Progenitor cell of endocrine pancreas (in vitro differentiated cells): ENCODE data around the gene MAML2. TPM values are rescaled to one million over a fixed set of nuclear protein-coding genes. Genes with fewer than 3 reads are reported as not detected.

Source experiments
- DNase-seq: peaks from one replicate; pipeline ENCODE4 v3.0.0; 2021; ENCODE audit warnings: low spot score; ENCODE audit not compliant: unreplicated experiment
- H3K27ac Mint-ChIP-seq: 2 replicates; pipeline ENCODE4 v1.8.0; 2021; ENCODE audit warnings: mild to moderate bottlenecking, moderate library complexity, mixed read lengths
- H3K27me3 Mint-ChIP-seq: 2 replicates; pipeline ENCODE4 v1.8.0; 2021; ENCODE audit warnings: mixed read lengths
- H3K36me3 Mint-ChIP-seq: 2 replicates; pipeline ENCODE4 v1.8.0; 2022; ENCODE audit warnings: mixed read lengths; ENCODE audit not compliant: insufficient read depth
- H3K4me1 Mint-ChIP-seq: 2 replicates; pipeline ENCODE4 v1.8.0; 2021; ENCODE audit warnings: low read depth, mixed read lengths
- H3K4me3 Mint-ChIP-seq: 2 replicates; pipeline ENCODE4 v1.8.0; 2021; ENCODE audit warnings: low read depth, mild to moderate bottlenecking, moderate library complexity, mixed read lengths
- H3K9me3 Mint-ChIP-seq: 2 replicates; pipeline ENCODE4 v1.8.0; 2021; ENCODE audit warnings: low read depth, mixed read lengths
- CTCF ChIP-seq: fragments of 200-600 bp; sonication (generic); IDR thresholded peaks from one replicate; pipeline ENCODE4 v1.5.0; 2021; ENCODE audit warnings: antibody characterized with exemption, mild to moderate bottlenecking; ENCODE audit not compliant: unreplicated experiment
- total RNA-seq: library from RNA; stranded (reverse); gene quantifications from 2 replicates; pipeline ENCODE4 v1.2.1, GENCODE V29; 2021

The MAML2 gene
- total RNA-seq, 1 donor from 2014 or later, result 17.6 TPM

- no peak for TF ChIP-seq CTCF
- peaks cover 62% of the 10 kb centered on the region for H3K4me1 Mint-ChIP-seq
- H3K27me3 Mint-ChIP-seq, result no peaks in the 10 kb centered on the region
- H3K27ac Mint-ChIP-seq, result peak overlapping the region; percentile 99
- no peaks in the 10 kb centered on the region for H3K9me3 Mint-ChIP-seq
- DNase-seq, result no peak
- peak overlapping the region; percentile 27 for H3K4me3 Mint-ChIP-seq
- peaks cover 10% of the 10 kb centered on the region for H3K36me3 Mint-ChIP-seq
Observed at GRCh38 chr11:96096360-96096759, 246.6 kb downstream of the MAML2 start.

GRCh38 chr11:96095884-96096303 is 247.1 kb downstream of the MAML2 start:
- Mint-ChIP-seq H3K27me3 (no peaks in the 10 kb centered on the region), H3K4me3 (peak overlapping the region; percentile 27), H3K36me3 (peaks cover 9% of the 10 kb centered on the region), H3K9me3 (no peaks in the 10 kb centered on the region), H3K4me1 (peaks cover 60% of the 10 kb centered on the region), H3K27ac (peak overlapping the region; percentile 99)
- no peak for DNase-seq
- no peak for TF ChIP-seq CTCF

- H3K4me1 Mint-ChIP-seq, result peaks cover 57% of the 10 kb centered on the region
- TF ChIP-seq CTCF, result no peak
- peaks cover 8% of the 10 kb centered on the region for H3K36me3 Mint-ChIP-seq
- H3K9me3 Mint-ChIP-seq, result no peaks in the 10 kb centered on the region
- H3K27me3 Mint-ChIP-seq, result no peaks in the 10 kb centered on the region
- H3K27ac Mint-ChIP-seq, result no peak overlapping the region
- H3K4me3 Mint-ChIP-seq, result no peak overlapping the region
- no peak for DNase-seq
Observed at GRCh38 chr11:96094156-96094555, 248.8 kb downstream of the MAML2 start.

GRCh38 chr11:96092511-96092910 is 250.5 kb downstream of the MAML2 start:
- Mint-ChIP-seq H3K27ac (no peak overlapping the region), H3K9me3 (no peaks in the 10 kb centered on the region), H3K36me3 (peaks cover 8% of the 10 kb centered on the region), H3K4me3 (no peak overlapping the region), H3K27me3 (no peaks in the 10 kb centered on the region), H3K4me1 (peaks cover 43% of the 10 kb centered on the region)
- no peak for DNase-seq
- TF ChIP-seq CTCF, result no peak

GRCh38 chr11:96091476-96091875 is 251.5 kb downstream of the MAML2 start:
- H3K36me3 Mint-ChIP-seq, result peaks cover 8% of the 10 kb centered on the region

More at GRCh38 chr11:96091476-96091875, 251.5 kb downstream of the MAML2 start:
- Mint-ChIP-seq H3K9me3 (no peaks in the 10 kb centered on the region), H3K4me3 (no peak overlapping the region), H3K27me3 (no peaks in the 10 kb centered on the region), H3K27ac (no peak overlapping the region), H3K4me1 (peaks cover 35% of the 10 kb centered on the region)
- TF ChIP-seq CTCF, result no peak
- DNase-seq, result no peak
